MM.1S (cell line): ENCODE results near the gene TDP2.

ENCODE experiments used
- DNase-seq: peaks from one replicate; pipeline ENCODE4 v3.0.0-alpha.2; 2015
- H2AFZ ChIP-seq: fragments of 300-600 bp; sonication (generic); 2 replicates; pipeline ENCODE4 v1.6.0; 2016; ENCODE audit warnings: antibody characterized with exemption, low read length
- H3F3A ChIP-seq: fragments of 300-600 bp; sonication (generic); 2 replicates; pipeline ENCODE4 v1.6.1; 2016; ENCODE audit warnings: mild to moderate bottlenecking, antibody characterized with exemption, low read length, moderate library complexity, mixed read lengths; ENCODE audit not compliant: insufficient read depth
- H3K27ac ChIP-seq: fragments of 300-600 bp; sonication (generic); 2 replicates; pipeline ENCODE4 v1.5.1; 2016; ENCODE audit warnings: mild to moderate bottlenecking, low read length
- H3K27me3 ChIP-seq: fragments of 300-600 bp; sonication (generic); replicated peaks from 2 replicates; pipeline ENCODE4 v1.6.0; 2016; ENCODE audit warnings: low read length; ENCODE audit not compliant: insufficient read depth
- H3K36me3 ChIP-seq: fragments of 300-600 bp; sonication (generic); replicated peaks from 2 replicates; pipeline ENCODE4 v1.6.1; 2016; ENCODE audit warnings: mild to moderate bottlenecking, low read length, mixed read lengths; ENCODE audit not compliant: insufficient read depth
- H3K4me1 ChIP-seq: fragments of 300-600 bp; sonication (generic); 2 replicates; pipeline ENCODE4 v1.6.1; 2016; ENCODE audit warnings: low read length, mixed read lengths
- H3K4me2 ChIP-seq: fragments of 300-600 bp; sonication (generic); 2 replicates; pipeline ENCODE4 v1.6.0; 2016; ENCODE audit warnings: low read depth, low read length
- H3K4me3 ChIP-seq: fragments of 300-600 bp; sonication (generic); 2 replicates; pipeline ENCODE4 v1.5.1; 2016; ENCODE audit warnings: low read length, mixed read lengths
- H3K79me2 ChIP-seq: fragments of 300-600 bp; sonication (generic); 2 replicates; pipeline ENCODE4 v1.6.1; 2016; ENCODE audit warnings: mixed run types, low read length, mixed read lengths
- H3K9ac ChIP-seq: fragments of 300-600 bp; sonication (generic); 2 replicates; pipeline ENCODE4 v1.6.1; 2016; ENCODE audit warnings: low read length, mixed read lengths
- H3K9me2 ChIP-seq: fragments of 300-600 bp; sonication (generic); replicated peaks from 2 replicates; pipeline ENCODE4 v1.6.1; 2016; ENCODE audit warnings: mild to moderate bottlenecking, low read length, mixed read lengths; ENCODE audit not compliant: insufficient read depth
- H3K9me3 ChIP-seq: fragments of 300-600 bp; sonication (generic); replicated peaks from 2 replicates; pipeline ENCODE4 v1.6.1; 2016; ENCODE audit warnings: mild to moderate bottlenecking, low read length, mixed read lengths; ENCODE audit not compliant: insufficient read depth
- H4K20me1 ChIP-seq: fragments of 300-600 bp; sonication (generic); 2 replicates; pipeline ENCODE4 v1.6.1; 2016; ENCODE audit warnings: mild to moderate bottlenecking, low read length, moderate library complexity, mixed read lengths; ENCODE audit not compliant: insufficient read depth
- CTCF ChIP-seq: fragments of 300-600 bp; sonication (generic); IDR thresholded peaks from 2 replicates; pipeline ENCODE4 v1.5.1; 2016; ENCODE audit warnings: antibody characterized with exemption, low read length, mixed read lengths
- EZH2 ChIP-seq: fragments of 300-600 bp; sonication (generic); optimal IDR thresholded peaks from 2 replicates; pipeline ENCODE3; 2017; ENCODE audit warnings: low read depth, mild to moderate bottlenecking, antibody characterized with exemption, low read length, mixed read lengths
- EZH2phosphoT487 ChIP-seq: fragments of 300-600 bp; sonication (generic); IDR thresholded peaks from 2 replicates; pipeline ENCODE4 v1.6.1; 2018; ENCODE audit warnings: antibody characterized with exemption, low read length

The TDP2 gene

GRCh38 chr6:24655215-24655614 lies 11.5 kb downstream of the TDP2 start:
- Histone ChIP-seq H3K36me3 (peaks cover 6% of the 10 kb centered on the region), H3K9me2 (no peaks in the 10 kb centered on the region), H3K9me3 (no peaks in the 10 kb centered on the region), H3K9ac (no peak overlapping the region), H3K4me3 (no peak overlapping the region), H3K4me2 (no peak overlapping the region), H3K27me3 (no peaks in the 10 kb centered on the region), H3K79me2 (no peaks in the 10 kb centered on the region), H3K4me1 (no peaks in the 10 kb centered on the region), H3F3A (no peaks in the 10 kb centered on the region), H3K27ac (no peak overlapping the region), H4K20me1 (no peaks in the 10 kb centered on the region), H2AFZ (no peak overlapping the region)
- TF ChIP-seq EZH2 (no peak), CTCF (no peak), EZH2phosphoT487 (no peak)
- no peak for DNase-seq

DNA sequence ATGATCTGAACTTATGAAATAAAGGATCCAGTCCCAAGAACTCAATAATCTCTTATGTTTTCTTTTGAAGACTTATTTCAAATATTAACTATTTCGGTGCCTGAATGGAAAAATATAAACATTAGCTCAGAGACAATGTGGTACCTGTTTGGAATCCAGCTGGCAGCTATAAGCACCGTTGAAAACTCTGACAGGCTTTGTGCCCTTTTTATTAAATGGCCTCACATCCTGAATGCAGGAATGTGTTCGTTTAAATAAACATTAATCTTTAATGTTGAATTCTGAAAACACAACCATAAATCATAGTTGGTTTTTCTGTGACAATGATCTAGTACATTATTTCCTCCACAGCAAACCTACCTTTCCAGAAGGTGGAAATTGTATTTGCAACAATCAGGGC lies 16.3 kb downstream of the TDP2 start:
- H3K4me3 ChIP-seq, result no peak overlapping the region
- H3K4me2 ChIP-seq, result no peak overlapping the region
- H3K36me3 ChIP-seq, result peaks cover 6% of the 10 kb centered on the region
- H3K9me3 ChIP-seq, result no peaks in the 10 kb centered on the region
- no peak for DNase-seq
- TF ChIP-seq EZH2phosphoT487 (no peak), EZH2 (no peak), CTCF (no peak)
- H3K9ac ChIP-seq, result no peak overlapping the region
- no peaks in the 10 kb centered on the region for H3K9me2 ChIP-seq
- H3K27me3 ChIP-seq, result no peaks in the 10 kb centered on the region
- peaks cover 5% of the 10 kb centered on the region; the same call in 1 of the 2 replicates for H3K4me1 ChIP-seq
- no peak overlapping the region for H2AFZ ChIP-seq
- no peaks in the 10 kb centered on the region for H3K79me2 ChIP-seq
- peaks cover 7% of the 10 kb centered on the region; the same call in 1 of the 2 replicates for H3F3A ChIP-seq
- H3K27ac ChIP-seq, result no peak overlapping the region
- H4K20me1 ChIP-seq, result no peaks in the 10 kb centered on the region

DNA sequence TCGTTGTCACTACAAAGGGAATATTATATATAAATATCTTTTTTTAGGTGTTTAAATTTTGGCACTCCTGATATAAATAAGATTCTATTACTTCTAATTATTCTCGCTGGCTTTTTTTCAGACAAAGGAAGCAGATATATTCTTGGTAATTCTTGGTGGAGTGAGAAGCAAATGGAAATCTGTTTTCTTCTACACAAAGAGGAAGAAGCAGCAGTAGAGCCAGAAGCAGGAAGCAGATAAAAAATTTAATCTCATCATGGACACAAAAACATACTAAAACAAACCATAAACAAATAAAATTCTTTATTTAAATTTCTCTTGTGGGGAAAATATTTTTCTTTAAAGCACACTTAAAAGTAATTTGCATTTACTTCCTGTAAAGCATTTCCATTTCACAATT lies 17.0 kb downstream of the TDP2 start:
- H3K4me1 ChIP-seq, result peaks cover 10% of the 10 kb centered on the region
- peaks cover 6% of the 10 kb centered on the region for H3K36me3 ChIP-seq
- no peak overlapping the region for H3K4me3 ChIP-seq
- TF ChIP-seq CTCF, result no peak
- no peak for TF ChIP-seq EZH2phosphoT487
- no peak for TF ChIP-seq EZH2
- H3K27me3 ChIP-seq, result no peaks in the 10 kb centered on the region; the same call in 1 of the 2 replicates
- no peak overlapping the region for H2AFZ ChIP-seq
- H3K9me3 ChIP-seq, result no peaks in the 10 kb centered on the region
- H3K9me2 ChIP-seq, result no peaks in the 10 kb centered on the region
- H3K27ac ChIP-seq, result no peak overlapping the region
- H4K20me1 ChIP-seq, result no peaks in the 10 kb centered on the region
- no peak overlapping the region for H3K9ac ChIP-seq
- H3K79me2 ChIP-seq, result no peaks in the 10 kb centered on the region
- no peak overlapping the region for H3K4me2 ChIP-seq
- H3F3A ChIP-seq, result peaks cover 11% of the 10 kb centered on the region; the same call in 1 of the 2 replicates
- DNase-seq, result no peak
